ENCODE measurements around the gene CCDC50. TPM values are rescaled to one million over a fixed set of nuclear protein-coding genes. Genes with fewer than 3 reads are reported as not detected.
A peak's percentile ranks its signal among the peaks of the same experiment; 100 is the strongest.

CCDC50 gene
- 63.5 TPM for total RNA-seq (ENCODE audit: unreplicated experiment)
- long read RNA-seq, transcript CCDC50-202 (11 exons, 1,926 nt), result major isoform, 28 of 30 reads
- long read RNA-seq, partial matches to known transcripts, result 0 of 30 reads
- long read RNA-seq, other reads (novel, unspliced or antisense), result 2 of 30 reads

- no peaks in the 10 kb centered on the region for H3K9me3 Mint-ChIP-seq (ENCODE audit: unreplicated experiment)
- H3K4me1 Mint-ChIP-seq (ENCODE audit: unreplicated experiment), result peaks cover 42% of the 10 kb centered on the region
- H3K4me3 Mint-ChIP-seq (ENCODE audit: unreplicated experiment), result peak within 1 kb of the TSS; percentile 98
- H3K27me3 Mint-ChIP-seq (ENCODE audit: unreplicated experiment), result peaks cover 23% of the 10 kb centered on the region
- peaks cover 5% of the 10 kb centered on the region for H3K36me3 Mint-ChIP-seq (ENCODE audit: low read depth, unreplicated experiment)
- DNase-seq (ENCODE audit: low spot score), result peak; percentile 79
- no peak for TF ChIP-seq CTCF (IDR thresholded peaks at IDR 0.05; ENCODE audit: unreplicated experiment)
- peak within 1 kb of the TSS; percentile 98 for H3K27ac Mint-ChIP-seq (ENCODE audit: unreplicated experiment)
Measured at GRCh38 chr3:191328962-191329653, at the start of gene CCDC50. CCDC50 (plus strand) TSS chr3:191329394; CDS start chr3:191329675, 281 bp downstream.

GRCh38 chr3:191280111-191280510 lies 49.1 kb upstream of the CCDC50 start:
- Mint-ChIP-seq H3K4me3 (ENCODE audit: unreplicated experiment) (no peak overlapping the region), H3K27ac (ENCODE audit: unreplicated experiment) (no peak overlapping the region), H3K36me3 (ENCODE audit: low read depth, unreplicated experiment) (no peaks in the 10 kb centered on the region), H3K4me1 (ENCODE audit: unreplicated experiment) (peaks cover 11% of the 10 kb centered on the region), H3K9me3 (ENCODE audit: unreplicated experiment) (no peaks in the 10 kb centered on the region), H3K27me3 (ENCODE audit: unreplicated experiment) (no peaks in the 10 kb centered on the region)
- no peak for TF ChIP-seq CTCF (IDR thresholded peaks at IDR 0.05; ENCODE audit: unreplicated experiment)
- DNase-seq (ENCODE audit: low spot score), result no peak

GRCh38 chr3:191280882-191281281 lies 48.3 kb upstream of the CCDC50 start:
- H3K4me1 Mint-ChIP-seq (ENCODE audit: unreplicated experiment), result peaks cover 7% of the 10 kb centered on the region
- no peaks in the 10 kb centered on the region for H3K36me3 Mint-ChIP-seq (ENCODE audit: low read depth, unreplicated experiment)
- no peaks in the 10 kb centered on the region for H3K9me3 Mint-ChIP-seq (ENCODE audit: unreplicated experiment)
- H3K27ac Mint-ChIP-seq (ENCODE audit: unreplicated experiment), result no peak overlapping the region
- no peak for DNase-seq (ENCODE audit: low spot score)
- H3K27me3 Mint-ChIP-seq (ENCODE audit: unreplicated experiment), result no peaks in the 10 kb centered on the region
- no peak for TF ChIP-seq CTCF (IDR thresholded peaks at IDR 0.05; ENCODE audit: unreplicated experiment)
- no peak overlapping the region for H3K4me3 Mint-ChIP-seq (ENCODE audit: unreplicated experiment)

GRCh38 chr3:191282251-191283185 lies 46.7 kb upstream of the CCDC50 start:
- Mint-ChIP-seq H3K36me3 (ENCODE audit: low read depth, unreplicated experiment) (no peaks in the 10 kb centered on the region), H3K4me1 (ENCODE audit: unreplicated experiment) (peaks cover 7% of the 10 kb centered on the region), H3K9me3 (ENCODE audit: unreplicated experiment) (no peaks in the 10 kb centered on the region), H3K27me3 (ENCODE audit: unreplicated experiment) (no peaks in the 10 kb centered on the region), H3K4me3 (ENCODE audit: unreplicated experiment) (no peak overlapping the region), H3K27ac (ENCODE audit: unreplicated experiment) (no peak overlapping the region)
- no peak for DNase-seq (ENCODE audit: low spot score)
- TF ChIP-seq CTCF (IDR thresholded peaks at IDR 0.05; ENCODE audit: unreplicated experiment), result no peak
